GM12892 (cell line): Measurements from ENCODE around the gene RPTOR.

Experiments used
- POLR2A ChIP-seq: IDR thresholded peaks from 2 replicates; pipeline ENCODE4 v1.6.1; 2011; ENCODE audit warnings: low read depth, low read length, control low read depth
- POLR2AphosphoS5 ChIP-seq: IDR thresholded peaks from 2 replicates; pipeline ENCODE4 v1.6.1; 2011; ENCODE audit warnings: low read depth, low read length, control low read depth

- TF ChIP-seq POLR2AphosphoS5, result no peak
- TF ChIP-seq POLR2A, result no peak
Measured at GRCh38 chr17:80960797-80961452, 416.3 kb downstream of the RPTOR start.
